HG02678 (cell line): Measurements from ENCODE around the gene LRRC4.

Source experiments
- ATAC-seq: cut with Tn5 transposase; IDR thresholded peaks from one replicate; pipeline ENCODE4 v1.9.1; 2021; ENCODE audit warnings: mild to moderate bottlenecking, moderate library complexity; ENCODE audit not compliant: unreplicated experiment

Gene LRRC4

GRCh38 chr7:128032605-128033235, 1.5 kb upstream of the LRRC4 start:
- ATAC-seq: no peak

GRCh38 chr7:128031901-128032604, 816 bp upstream of the LRRC4 start:
- ATAC-seq: peak; percentile 51

- ATAC-seq: no peak
These were observed 979 bp downstream of the LRRC4 start for GRCh38 chr7:128030263-128030653.

- no peak for ATAC-seq
These were observed 1.7 kb downstream of the LRRC4 start for GRCh38 chr7:128029405-128029995.

GRCh38 chr7:128027485-128027980, 3.7 kb downstream of the LRRC4 start:
- no peak for ATAC-seq

- ATAC-seq: no peak
These were observed 4.7 kb downstream of the LRRC4 start for GRCh38 chr7:128026551-128026950.

GRCh38 chr7:128025819-128026218, 5.4 kb downstream of the LRRC4 start:
- ATAC-seq: no peak

- no peak for ATAC-seq
These were observed 5.9 kb downstream of the LRRC4 start for GRCh38 chr7:128025380-128025779.

- no peak for ATAC-seq
These were observed 7.1 kb downstream of the LRRC4 start for GRCh38 chr7:128024151-128024550.

- ATAC-seq: no peak
These were observed 8.4 kb downstream of the LRRC4 start for GRCh38 chr7:128022631-128023532.

GRCh38 chr7:128021366-128021765, 9.9 kb downstream of the LRRC4 start:
- no peak for ATAC-seq

GRCh38 chr7:128020159-128020558, 11.1 kb downstream of the LRRC4 start:
- no peak for ATAC-seq

GRCh38 chr7:128019288-128019687, 11.9 kb downstream of the LRRC4 start:
- no peak for ATAC-seq

- no peak for ATAC-seq
These were observed 13.1 kb downstream of the LRRC4 start for GRCh38 chr7:128017862-128018845.

- ATAC-seq: no peak
These were observed 13.8 kb downstream of the LRRC4 start for GRCh38 chr7:128017460-128017859.

- ATAC-seq: no peak
These were observed 16.4 kb downstream of the LRRC4 start for GRCh38 chr7:128014811-128015210.

- ATAC-seq: no peak
These were observed 20.0 kb downstream of the LRRC4 start for GRCh38 chr7:128011131-128011661.

- ATAC-seq: no peak
These were observed 20.7 kb downstream of the LRRC4 start for GRCh38 chr7:128010391-128011127.

GRCh38 chr7:128008744-128009143, 22.5 kb downstream of the LRRC4 start:
- ATAC-seq: no peak
